ENCODE results near the gene VAMP2.

VAMP2 gene

DNA sequence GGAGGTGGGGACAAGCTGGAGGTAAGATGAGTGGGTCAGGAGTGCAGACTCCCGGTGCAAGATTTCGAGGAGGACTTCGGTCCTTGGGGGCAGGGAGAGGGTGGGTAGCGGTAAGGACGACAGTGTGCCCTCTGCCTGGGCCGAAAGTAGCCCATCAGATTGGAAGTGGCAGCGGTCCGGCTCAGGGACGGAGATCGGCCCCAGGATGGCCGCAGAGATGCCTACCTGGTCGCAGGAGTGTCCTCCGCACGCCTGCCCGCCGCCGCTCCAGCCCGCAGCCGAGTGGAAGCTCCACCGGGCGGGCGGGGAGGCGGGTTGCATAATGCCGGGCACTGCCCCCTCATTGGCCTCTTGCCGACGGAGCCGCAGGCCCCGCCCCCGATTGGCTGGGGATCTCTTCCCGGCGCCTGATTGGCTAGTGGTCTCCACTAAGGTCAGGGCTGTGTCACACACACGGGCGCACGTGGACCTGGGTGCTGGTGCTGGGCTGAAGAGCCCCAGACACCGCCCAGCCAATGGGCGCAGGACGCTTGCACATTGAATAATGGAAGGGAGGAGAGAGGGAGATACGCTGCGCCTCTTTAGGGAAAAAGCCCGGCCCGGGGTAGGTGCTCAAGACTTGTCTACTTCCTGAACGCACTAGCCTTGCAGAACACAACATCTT is 10.5 kb downstream of the VAMP2 start, which contains the start of gene PER1:
PER1 (minus strand) TSS at position 293 of the 664 bp plus-strand sequence. CDS start 1,698 bp downstream, outside the sequence.
- Histone ChIP-seq H3K27me3 (ENCODE audit: insufficient read depth, low read length) (no peaks in the 10 kb centered on the region), H3K4me3 (ENCODE audit: low read length) (peak within 1 kb of the TSS; percentile 93), H3K4me1 (ENCODE audit: insufficient read depth, low read length) (peaks cover 12% of the 10 kb centered on the region; the same call in 1 of the 2 replicates), H3K9me3 (ENCODE audit: insufficient read depth, low read depth, low read length) (no peaks in the 10 kb centered on the region), H3K9ac (ENCODE audit: low read depth, low read length) (peak within 1 kb of the TSS; percentile 87; the same call in 1 of the 2 replicates), H3K36me3 (ENCODE audit: insufficient read depth, low read depth, low read length) (peaks cover 30% of the 10 kb centered on the region), H3K27ac (ENCODE audit: low read length) (peak within 1 kb of the TSS; percentile 21)

DNA sequence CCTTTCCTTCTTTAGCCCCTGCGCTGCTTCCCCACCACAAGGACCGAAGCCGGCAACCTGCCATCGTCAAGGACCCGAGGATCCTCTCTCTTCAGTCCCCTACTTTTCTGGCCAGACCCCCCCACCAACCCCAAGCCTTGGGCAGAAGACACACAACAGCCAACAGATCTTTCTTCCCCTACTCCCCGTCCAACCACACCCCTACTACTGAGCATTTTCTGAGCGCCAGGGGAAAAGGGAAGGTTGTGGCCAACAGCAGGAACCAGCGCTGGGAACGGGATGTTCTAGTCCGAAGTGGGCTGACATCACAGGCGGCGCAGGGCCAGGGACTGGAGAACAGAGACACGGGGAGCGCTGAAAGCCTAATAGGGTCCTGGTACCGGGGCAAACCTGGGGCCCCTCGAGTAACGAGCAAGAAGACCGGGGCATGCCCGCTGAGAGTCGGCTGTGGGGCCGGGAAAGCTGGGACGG is 11.1 kb downstream of the VAMP2 start:
- H3K4me3 ChIP-seq (ENCODE audit: low read length): peak overlapping the region; percentile 93
- no peaks in the 10 kb centered on the region for H3K9me3 ChIP-seq (ENCODE audit: insufficient read depth, low read depth, low read length)
- peak overlapping the region; percentile 87; the same call in 1 of the 2 replicates for H3K9ac ChIP-seq (ENCODE audit: low read depth, low read length)
- H3K36me3 ChIP-seq (ENCODE audit: insufficient read depth, low read depth, low read length): peaks cover 35% of the 10 kb centered on the region
- no peaks in the 10 kb centered on the region for H3K27me3 ChIP-seq (ENCODE audit: insufficient read depth, low read length)
- peak overlapping the region; percentile 21 for H3K27ac ChIP-seq (ENCODE audit: low read length)
- peaks cover 12% of the 10 kb centered on the region; the same call in 1 of the 2 replicates for H3K4me1 ChIP-seq (ENCODE audit: insufficient read depth, low read length)

DNA sequence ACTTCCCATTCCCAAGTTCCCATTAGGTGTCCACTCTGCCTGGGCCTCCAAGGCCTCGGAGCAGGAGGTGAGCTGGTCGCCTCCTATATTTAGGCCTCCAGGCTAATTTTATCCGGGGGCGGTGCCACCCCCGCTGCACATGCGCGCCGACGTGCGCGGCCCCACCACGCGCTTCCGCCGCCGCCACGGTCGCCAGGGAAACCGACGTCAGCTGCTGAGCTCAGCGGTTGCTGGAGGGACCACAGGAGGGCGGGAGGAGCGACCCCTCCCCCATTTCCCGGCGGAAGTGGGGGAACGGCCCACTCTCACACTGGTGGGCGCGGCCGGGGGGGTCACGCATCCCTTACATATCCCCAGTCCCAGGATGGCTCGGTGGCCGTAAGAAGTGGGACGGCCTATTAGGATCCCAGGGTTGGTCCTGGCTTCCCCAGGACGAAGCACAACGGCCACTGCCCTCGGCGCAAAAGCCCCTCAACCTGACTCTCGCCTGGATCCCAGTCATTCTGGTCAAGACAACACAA is 11.6 kb downstream of the VAMP2 start:
- H3K36me3 ChIP-seq (ENCODE audit: insufficient read depth, low read depth, low read length): peaks cover 40% of the 10 kb centered on the region
- peak overlapping the region; percentile 87; the same call in 1 of the 2 replicates for H3K9ac ChIP-seq (ENCODE audit: low read depth, low read length)
- H3K4me1 ChIP-seq (ENCODE audit: insufficient read depth, low read length): peaks cover 12% of the 10 kb centered on the region; the same call in 1 of the 2 replicates
- H3K9me3 ChIP-seq (ENCODE audit: insufficient read depth, low read depth, low read length): no peaks in the 10 kb centered on the region
- H3K4me3 ChIP-seq (ENCODE audit: low read length): peak overlapping the region; percentile 93
- no peaks in the 10 kb centered on the region for H3K27me3 ChIP-seq (ENCODE audit: insufficient read depth, low read length)
- no peak overlapping the region for H3K27ac ChIP-seq (ENCODE audit: low read length)

DNA sequence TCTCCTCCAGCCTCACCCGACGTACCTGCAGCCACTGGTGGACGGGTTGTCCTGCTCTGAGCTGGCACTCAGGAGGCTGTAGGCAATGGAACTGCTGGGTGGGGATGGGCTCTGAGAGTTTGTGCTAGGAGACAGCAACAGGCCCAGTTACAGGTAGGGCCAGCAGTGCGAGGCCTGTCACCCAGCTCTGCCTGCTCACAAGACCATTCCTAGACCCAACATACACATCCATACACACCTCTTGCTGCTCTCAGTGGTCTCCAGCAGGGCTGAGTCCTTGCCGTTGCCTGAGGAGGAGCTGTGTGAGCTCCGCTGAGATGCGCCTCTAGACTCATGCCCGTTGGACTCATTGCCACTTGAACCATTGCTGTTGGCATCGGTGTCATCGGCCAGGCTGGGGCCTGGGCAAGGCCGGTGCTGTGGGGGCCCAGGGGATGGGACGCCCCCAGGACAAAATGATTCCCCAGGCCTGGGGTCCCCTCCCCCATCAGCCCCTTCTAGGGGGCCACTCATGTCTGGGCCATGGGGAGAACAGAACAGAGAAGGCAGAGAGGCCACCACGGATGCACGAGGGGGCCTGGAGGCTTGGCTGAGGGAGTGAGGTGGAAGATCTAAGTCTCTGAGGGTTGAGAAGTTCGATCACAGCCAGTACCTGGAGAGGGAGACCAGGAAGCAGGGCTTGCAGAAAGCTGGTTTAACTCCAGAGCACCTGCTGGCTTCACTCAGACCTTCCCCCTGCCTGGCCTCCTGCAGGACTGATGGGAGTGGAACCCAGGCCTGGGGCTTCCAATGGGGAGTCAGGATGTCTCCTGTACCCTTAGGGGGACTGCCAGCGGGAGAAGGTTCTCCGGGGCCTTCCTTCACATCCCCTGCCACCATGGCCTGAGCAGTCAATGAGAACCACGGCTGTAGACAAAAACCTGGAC is 12.3 kb downstream of the VAMP2 start:
- H3K9me3 ChIP-seq (ENCODE audit: insufficient read depth, low read depth, low read length): no peaks in the 10 kb centered on the region
- H3K4me3 ChIP-seq (ENCODE audit: low read length): peak overlapping the region; percentile 93; the same call in 1 of the 2 replicates
- peaks cover 10% of the 10 kb centered on the region; the same call in 1 of the 2 replicates for H3K4me1 ChIP-seq (ENCODE audit: insufficient read depth, low read length)
- peaks cover 48% of the 10 kb centered on the region for H3K36me3 ChIP-seq (ENCODE audit: insufficient read depth, low read depth, low read length)
- no peak overlapping the region for H3K27ac ChIP-seq (ENCODE audit: low read length)
- H3K9ac ChIP-seq (ENCODE audit: low read depth, low read length): peak overlapping the region; percentile 31; the same call in 1 of the 2 replicates
- H3K27me3 ChIP-seq (ENCODE audit: insufficient read depth, low read length): no peaks in the 10 kb centered on the region

DNA sequence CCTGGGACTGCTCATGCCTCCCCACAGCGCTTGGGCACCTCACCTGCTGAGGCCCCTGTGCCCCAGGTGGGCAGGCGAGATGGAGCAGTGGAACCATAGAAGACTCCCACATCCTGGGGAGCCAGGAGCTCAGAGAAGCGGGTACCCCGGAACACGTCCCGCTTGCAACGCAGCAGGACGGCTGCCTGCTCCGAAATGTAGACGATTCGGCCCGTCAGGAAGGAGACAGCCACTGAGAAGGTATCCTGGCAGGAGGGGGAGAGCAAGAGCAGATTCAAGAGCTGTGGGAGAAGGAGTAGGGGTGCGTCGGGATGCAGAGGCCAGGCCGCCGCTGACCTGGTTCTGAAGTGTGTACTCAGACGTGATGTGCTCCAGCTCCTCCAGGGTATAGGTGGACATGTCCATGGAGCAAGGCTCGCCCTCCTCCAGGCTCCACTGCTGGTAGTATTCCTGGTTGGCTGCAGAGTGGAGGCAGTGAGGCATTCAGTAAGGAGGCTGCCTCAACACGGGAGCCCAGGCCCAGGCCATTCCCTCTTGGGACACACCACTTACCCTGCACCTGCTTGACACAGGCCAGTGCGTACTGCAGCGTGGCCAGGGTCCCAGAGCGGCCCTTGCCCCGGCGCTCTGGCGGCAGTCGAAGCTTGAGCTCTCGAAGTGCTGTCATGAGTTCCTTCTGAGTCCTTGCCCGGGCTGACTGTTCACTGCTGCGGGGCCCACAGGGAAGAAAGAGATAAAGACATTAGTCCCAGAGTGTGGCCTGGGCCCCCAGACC is 13.1 kb downstream of the VAMP2 start:
- Histone ChIP-seq H3K27me3 (ENCODE audit: insufficient read depth, low read length) (no peaks in the 10 kb centered on the region), H3K4me3 (ENCODE audit: low read length) (no peak overlapping the region), H3K9ac (ENCODE audit: low read depth, low read length) (no peak overlapping the region), H3K36me3 (ENCODE audit: insufficient read depth, low read depth, low read length) (peaks cover 54% of the 10 kb centered on the region), H3K27ac (ENCODE audit: low read length) (no peak overlapping the region), H3K4me1 (ENCODE audit: insufficient read depth, low read length) (peaks cover 3% of the 10 kb centered on the region; the same call in 1 of the 2 replicates), H3K9me3 (ENCODE audit: insufficient read depth, low read depth, low read length) (no peaks in the 10 kb centered on the region)

DNA sequence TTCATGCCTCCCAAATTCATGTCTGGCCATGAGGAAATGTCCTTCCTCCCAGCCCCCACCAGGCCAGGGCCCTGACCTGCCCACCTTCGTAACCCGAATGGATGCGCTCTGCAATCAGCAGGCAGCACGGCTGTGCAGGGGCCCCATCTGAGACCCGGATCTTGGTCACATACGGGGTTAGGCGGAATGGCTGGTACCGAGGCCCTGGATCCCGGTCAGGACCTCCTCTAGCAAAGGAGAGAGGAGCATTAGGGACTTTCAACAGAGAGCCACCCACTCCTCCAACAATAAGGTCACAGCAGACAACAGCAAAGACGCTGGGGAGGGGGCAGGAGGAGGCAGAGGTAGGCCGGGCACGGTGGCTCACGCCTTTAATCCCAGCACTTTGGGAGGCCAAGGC is 14.2 kb downstream of the VAMP2 start:
- no peak overlapping the region for H3K9ac ChIP-seq (ENCODE audit: low read depth, low read length)
- H3K4me3 ChIP-seq (ENCODE audit: low read length): no peak overlapping the region
- no peaks in the 10 kb centered on the region for H3K4me1 ChIP-seq (ENCODE audit: insufficient read depth, low read length)
- H3K27me3 ChIP-seq (ENCODE audit: insufficient read depth, low read length): no peaks in the 10 kb centered on the region
- peaks cover 63% of the 10 kb centered on the region for H3K36me3 ChIP-seq (ENCODE audit: insufficient read depth, low read depth, low read length)
- H3K9me3 ChIP-seq (ENCODE audit: insufficient read depth, low read depth, low read length): no peaks in the 10 kb centered on the region
- no peak overlapping the region for H3K27ac ChIP-seq (ENCODE audit: low read length)

DNA sequence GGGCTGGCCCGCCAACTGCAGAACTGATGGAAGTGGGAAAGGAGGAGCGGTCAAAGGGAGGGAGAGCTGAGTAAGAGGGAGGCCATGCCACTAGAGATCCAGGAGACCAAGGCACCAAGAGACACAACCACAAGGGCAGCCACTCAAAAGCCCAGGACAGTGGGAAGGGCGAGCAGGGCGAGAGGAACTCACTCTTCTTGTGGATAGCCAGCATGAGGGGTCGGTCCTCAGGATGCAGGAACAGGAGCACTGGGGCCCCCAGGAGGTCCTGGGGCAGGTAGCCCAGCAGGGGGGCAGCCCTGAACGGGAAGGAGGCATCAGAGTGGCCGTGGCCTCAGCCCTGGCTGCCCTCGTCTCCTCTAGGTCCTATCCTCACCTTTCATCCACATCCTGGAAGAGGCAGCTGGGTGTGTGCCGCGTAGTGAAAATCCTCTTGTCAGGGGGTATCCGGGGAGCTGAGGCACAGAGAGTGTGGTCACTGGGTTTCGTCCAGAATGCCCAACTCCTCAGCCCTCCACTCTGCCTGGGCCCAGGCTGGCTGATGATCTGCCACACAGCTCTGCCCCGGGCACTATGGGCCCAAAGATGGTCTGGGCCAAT is 14.8 kb downstream of the VAMP2 start:
- no peaks in the 10 kb centered on the region for H3K27me3 ChIP-seq (ENCODE audit: insufficient read depth, low read length)
- H3K9me3 ChIP-seq (ENCODE audit: insufficient read depth, low read depth, low read length): no peaks in the 10 kb centered on the region
- H3K9ac ChIP-seq (ENCODE audit: low read depth, low read length): no peak overlapping the region
- H3K36me3 ChIP-seq (ENCODE audit: insufficient read depth, low read depth, low read length): peaks cover 63% of the 10 kb centered on the region
- no peak overlapping the region for H3K4me3 ChIP-seq (ENCODE audit: low read length)
- H3K27ac ChIP-seq (ENCODE audit: low read length): no peak overlapping the region
- no peaks in the 10 kb centered on the region for H3K4me1 ChIP-seq (ENCODE audit: insufficient read depth, low read length)

DNA sequence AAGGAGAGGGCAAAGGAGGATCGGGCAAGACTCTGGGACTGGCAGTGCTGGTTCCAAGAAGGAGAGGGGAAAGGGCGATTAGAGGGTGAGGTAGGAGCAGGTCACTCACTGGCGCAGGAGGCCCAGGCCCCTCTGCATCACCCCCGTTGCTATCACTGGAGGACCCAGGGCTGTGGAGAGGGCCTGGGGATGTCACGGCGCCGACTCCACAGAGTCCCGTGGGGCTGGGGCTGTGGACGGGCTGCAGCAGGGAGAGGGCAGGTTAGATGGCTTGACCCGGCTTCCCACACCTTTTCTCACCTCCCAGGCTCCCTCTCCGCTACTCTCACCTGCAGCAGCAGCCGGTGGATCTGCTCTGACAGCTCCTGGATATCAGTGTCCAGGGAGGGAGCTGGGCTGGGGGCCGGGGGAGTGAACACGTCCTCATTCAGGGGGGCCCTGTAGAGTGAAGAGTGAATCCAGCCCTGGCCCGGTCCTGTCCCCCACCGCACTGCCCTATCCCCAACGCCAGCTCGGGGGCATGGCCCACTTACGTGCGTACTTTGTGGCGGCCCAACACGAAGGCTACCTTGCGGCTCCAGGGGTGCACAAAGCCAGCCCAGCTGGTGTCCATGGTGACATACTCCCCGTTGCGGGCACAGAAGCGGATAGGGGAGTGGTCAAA is 15.5 kb downstream of the VAMP2 start:
- H3K9ac ChIP-seq (ENCODE audit: low read depth, low read length): no peak overlapping the region
- H3K36me3 ChIP-seq (ENCODE audit: insufficient read depth, low read depth, low read length): peaks cover 66% of the 10 kb centered on the region
- no peak overlapping the region for H3K27ac ChIP-seq (ENCODE audit: low read length)
- no peaks in the 10 kb centered on the region for H3K4me1 ChIP-seq (ENCODE audit: insufficient read depth, low read length)
- H3K27me3 ChIP-seq (ENCODE audit: insufficient read depth, low read length): no peaks in the 10 kb centered on the region
- H3K4me3 ChIP-seq (ENCODE audit: low read length): no peak overlapping the region
- H3K9me3 ChIP-seq (ENCODE audit: insufficient read depth, low read depth, low read length): no peaks in the 10 kb centered on the region

DNA sequence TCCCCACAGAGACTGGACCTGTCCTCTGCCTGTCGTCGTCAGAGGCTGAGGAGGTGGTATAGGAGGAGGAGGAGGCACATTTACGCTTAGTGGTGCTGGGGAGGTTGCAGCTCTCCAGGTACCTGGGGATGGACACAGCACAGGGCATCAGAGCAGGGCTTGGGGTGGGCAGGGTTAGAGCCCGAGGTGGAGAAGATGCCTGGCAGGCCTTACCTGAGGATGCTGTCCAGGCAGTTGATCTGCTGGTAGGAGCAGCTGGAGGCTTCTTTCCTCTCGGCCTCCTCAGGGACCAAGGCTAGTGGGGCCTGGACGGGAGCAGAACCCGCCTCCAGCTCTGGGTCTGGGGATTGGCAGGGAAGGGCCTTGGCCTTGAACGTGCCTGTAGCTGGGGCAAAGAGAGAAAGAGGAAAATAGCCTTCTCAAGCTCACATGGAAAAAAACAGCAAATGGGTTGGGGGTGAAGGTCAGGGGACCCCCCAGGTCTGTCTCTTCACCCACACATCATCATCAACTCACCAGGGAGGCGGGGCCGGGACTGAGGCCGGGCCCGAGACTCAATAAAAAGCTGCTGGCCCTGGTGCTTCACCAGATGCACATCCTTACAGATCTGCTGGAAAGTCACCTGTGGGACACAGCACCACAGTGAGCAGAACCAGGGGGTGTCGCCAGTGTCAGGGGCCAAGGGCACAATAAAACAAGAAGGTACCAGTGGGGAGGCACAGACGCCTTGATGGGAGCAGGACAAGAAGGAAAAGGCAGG is 16.2 kb downstream of the VAMP2 start:
- H3K4me3 ChIP-seq (ENCODE audit: low read length): no peak overlapping the region
- no peak overlapping the region for H3K27ac ChIP-seq (ENCODE audit: low read length)
- peaks cover 72% of the 10 kb centered on the region for H3K36me3 ChIP-seq (ENCODE audit: insufficient read depth, low read depth, low read length)
- no peak overlapping the region for H3K9ac ChIP-seq (ENCODE audit: low read depth, low read length)
- H3K27me3 ChIP-seq (ENCODE audit: insufficient read depth, low read length): no peaks in the 10 kb centered on the region
- no peaks in the 10 kb centered on the region for H3K9me3 ChIP-seq (ENCODE audit: insufficient read depth, low read depth, low read length)
- H3K4me1 ChIP-seq (ENCODE audit: insufficient read depth, low read length): no peaks in the 10 kb centered on the region

DNA sequence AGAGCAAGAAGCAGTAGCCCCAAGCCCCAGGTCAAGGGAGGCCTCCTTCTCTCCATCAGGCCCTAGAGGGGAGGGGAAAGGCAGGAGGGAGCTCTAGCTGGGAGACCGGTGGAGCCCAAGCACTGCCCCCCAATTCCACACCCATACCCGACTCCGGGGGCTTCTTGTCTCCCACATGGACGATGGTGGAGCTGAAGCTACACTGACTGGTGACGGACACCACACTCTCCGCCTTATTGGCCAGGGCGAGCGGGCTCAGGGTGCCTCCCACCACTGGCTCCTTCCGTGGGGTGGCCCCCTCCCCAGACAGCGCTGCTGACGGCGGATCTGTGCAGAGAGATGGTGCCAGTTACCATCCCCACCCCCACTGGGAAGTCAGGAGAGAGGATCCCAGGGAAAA is 16.9 kb downstream of the VAMP2 start:
- Histone ChIP-seq H3K4me1 (ENCODE audit: insufficient read depth, low read length) (no peaks in the 10 kb centered on the region), H3K27me3 (ENCODE audit: insufficient read depth, low read length) (no peaks in the 10 kb centered on the region), H3K9me3 (ENCODE audit: insufficient read depth, low read depth, low read length) (no peaks in the 10 kb centered on the region), H3K4me3 (ENCODE audit: low read length) (no peak overlapping the region), H3K9ac (ENCODE audit: low read depth, low read length) (no peak overlapping the region), H3K36me3 (ENCODE audit: insufficient read depth, low read depth, low read length) (peaks cover 79% of the 10 kb centered on the region), H3K27ac (ENCODE audit: low read length) (no peak overlapping the region)
